ENCODE measurements around the gene ALG12.

ALG12 gene

DNA sequence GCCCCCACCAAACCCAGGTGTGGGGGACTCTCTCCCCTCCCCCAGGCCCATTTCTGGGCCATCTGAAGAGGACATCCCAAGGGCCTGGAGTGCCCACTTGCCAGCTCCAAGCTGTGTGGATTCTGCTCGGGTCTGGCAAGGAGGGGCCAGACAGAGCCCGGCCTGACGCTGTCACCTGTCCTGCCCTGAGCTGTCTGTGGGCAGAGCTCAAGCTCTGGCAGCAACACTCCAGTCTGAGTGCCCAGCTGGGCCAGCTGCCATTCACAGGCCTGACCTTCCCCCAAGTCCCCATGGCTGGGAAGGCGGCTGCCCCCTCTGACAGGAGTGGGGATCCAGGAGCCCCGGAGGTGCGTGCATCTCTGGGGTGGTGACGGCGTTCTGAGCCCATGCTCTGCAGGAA lies 36.1 kb upstream of the ALG12 start:
- no peak overlapping the region for H3K4me2 ChIP-seq
- H2AFZ ChIP-seq (ENCODE audit: low read depth): no peak overlapping the region
- TF ChIP-seq, protein P1, sequence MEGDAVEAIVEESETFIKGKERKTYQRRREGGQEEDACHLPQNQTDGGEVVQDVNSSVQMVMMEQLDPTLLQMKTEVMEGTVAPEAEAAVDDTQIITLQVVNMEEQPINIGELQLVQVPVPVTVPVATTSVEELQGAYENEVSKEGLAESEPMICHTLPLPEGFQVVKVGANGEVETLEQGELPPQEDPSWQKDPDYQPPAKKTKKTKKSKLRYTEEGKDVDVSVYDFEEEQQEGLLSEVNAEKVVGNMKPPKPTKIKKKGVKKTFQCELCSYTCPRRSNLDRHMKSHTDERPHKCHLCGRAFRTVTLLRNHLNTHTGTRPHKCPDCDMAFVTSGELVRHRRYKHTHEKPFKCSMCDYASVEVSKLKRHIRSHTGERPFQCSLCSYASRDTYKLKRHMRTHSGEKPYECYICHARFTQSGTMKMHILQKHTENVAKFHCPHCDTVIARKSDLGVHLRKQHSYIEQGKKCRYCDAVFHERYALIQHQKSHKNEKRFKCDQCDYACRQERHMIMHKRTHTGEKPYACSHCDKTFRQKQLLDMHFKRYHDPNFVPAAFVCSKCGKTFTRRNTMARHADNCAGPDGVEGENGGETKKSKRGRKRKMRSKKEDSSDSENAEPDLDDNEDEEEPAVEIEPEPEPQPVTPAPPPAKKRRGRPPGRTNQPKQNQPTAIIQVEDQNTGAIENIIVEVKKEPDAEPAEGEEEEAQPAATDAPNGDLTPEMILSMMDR (conservative IDR thresholded peaks at IDR 0.05; ENCODE audit: low read depth, low read length): no peak
- no peak overlapping the region for H3K9ac ChIP-seq
- H3K4me3 ChIP-seq (IDR thresholded peaks at IDR 0.05; ENCODE audit: insufficient read depth, low read depth, low read length): no peak overlapping the region
- no peaks in the 10 kb centered on the region for H3K36me3 ChIP-seq (ENCODE audit: insufficient read depth)
- H3K27ac ChIP-seq: no peak overlapping the region
- H4K20me1 ChIP-seq (ENCODE audit: insufficient read depth): no peaks in the 10 kb centered on the region
- H3K27me3 ChIP-seq (ENCODE audit: insufficient read depth, low read depth): no peaks in the 10 kb centered on the region
- no peaks in the 10 kb centered on the region for H3K79me2 ChIP-seq (ENCODE audit: insufficient read depth, low read depth)
- H3K4me1 ChIP-seq (ENCODE audit: low read depth, poor library complexity, severe bottlenecking): no peaks in the 10 kb centered on the region

DNA sequence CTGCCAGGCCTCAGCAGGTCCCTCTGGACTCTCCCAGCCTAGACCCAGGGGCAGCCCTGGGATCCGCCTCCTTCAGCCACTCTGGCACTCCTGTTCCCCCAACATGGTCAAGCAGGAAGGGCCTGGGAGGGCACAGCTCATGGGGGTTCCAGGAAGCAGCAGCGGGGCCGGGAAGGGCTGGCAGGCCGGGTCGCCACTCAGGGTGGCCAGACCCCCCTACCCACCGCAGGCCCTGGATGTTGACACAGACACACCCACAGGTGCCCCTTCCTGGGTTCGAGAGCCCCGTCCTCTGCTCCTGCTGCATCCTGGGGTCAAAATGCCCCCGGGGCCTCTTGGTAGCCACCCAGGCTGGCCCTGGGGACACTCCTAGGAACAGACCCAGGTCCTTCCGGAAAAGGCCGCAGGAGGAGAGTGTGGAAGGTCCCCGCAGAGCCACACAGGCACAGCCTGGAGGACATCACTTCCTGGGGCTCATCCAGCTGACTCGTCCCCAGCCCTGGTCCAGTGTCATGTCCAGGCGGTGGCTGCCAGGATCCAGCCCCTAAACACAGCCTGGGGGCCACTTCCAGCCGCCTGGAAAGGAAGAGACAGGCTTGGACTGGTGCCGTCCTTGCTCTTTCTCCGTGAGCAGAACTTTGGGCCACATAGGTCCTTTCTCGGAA lies 35.6 kb upstream of the ALG12 start:
- Histone ChIP-seq H3K4me3 (IDR thresholded peaks at IDR 0.05; ENCODE audit: insufficient read depth, low read depth, low read length) (no peak overlapping the region), H3K9ac (no peak overlapping the region), H3K4me1 (ENCODE audit: low read depth, poor library complexity, severe bottlenecking) (no peaks in the 10 kb centered on the region), H3K27me3 (ENCODE audit: insufficient read depth, low read depth) (no peaks in the 10 kb centered on the region), H2AFZ (ENCODE audit: low read depth) (no peak overlapping the region), H3K79me2 (ENCODE audit: insufficient read depth, low read depth) (no peaks in the 10 kb centered on the region), H3K4me2 (no peak overlapping the region), H4K20me1 (ENCODE audit: insufficient read depth) (no peaks in the 10 kb centered on the region), H3K36me3 (ENCODE audit: insufficient read depth) (no peaks in the 10 kb centered on the region), H3K27ac (no peak overlapping the region)
- TF ChIP-seq, protein P1 (conservative IDR thresholded peaks at IDR 0.05; ENCODE audit: low read depth, low read length): no peak

DNA sequence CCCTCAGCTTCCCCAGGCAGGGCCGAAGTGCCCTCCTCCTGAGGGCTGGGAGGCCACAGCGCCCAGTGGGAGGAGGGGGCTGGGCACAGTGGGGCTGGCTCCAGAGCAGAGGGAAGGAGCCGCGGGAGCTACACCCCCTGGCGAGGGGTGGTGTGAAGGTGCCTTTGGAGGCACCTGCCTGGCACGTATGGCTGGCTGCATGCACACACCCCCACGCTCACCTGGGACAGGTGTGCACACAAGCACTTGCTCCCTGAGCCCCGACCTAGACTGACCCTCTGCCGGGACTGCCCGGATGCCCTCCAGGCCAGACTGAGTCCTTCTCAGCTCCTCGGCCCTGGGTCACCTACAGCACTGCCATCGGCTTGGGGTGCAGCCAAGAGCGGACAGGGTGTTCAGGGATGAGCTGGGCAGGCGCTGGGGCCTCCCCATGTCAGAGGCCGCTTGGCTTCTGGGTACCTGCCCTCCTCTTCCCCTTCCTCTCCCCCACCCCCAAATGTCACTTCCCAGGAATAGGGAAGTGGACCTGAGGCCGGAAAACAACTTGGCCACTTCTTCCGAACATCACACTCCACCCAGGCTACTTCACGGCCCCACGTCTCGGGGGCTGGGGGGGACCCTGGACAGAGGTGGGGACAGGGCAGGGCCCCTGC lies 34.9 kb upstream of the ALG12 start:
- no peaks in the 10 kb centered on the region for H3K36me3 ChIP-seq (ENCODE audit: insufficient read depth)
- no peaks in the 10 kb centered on the region for H4K20me1 ChIP-seq (ENCODE audit: insufficient read depth)
- no peaks in the 10 kb centered on the region for H3K4me1 ChIP-seq (ENCODE audit: low read depth, poor library complexity, severe bottlenecking)
- no peak overlapping the region for H3K4me2 ChIP-seq
- H3K27ac ChIP-seq: no peak overlapping the region
- no peak overlapping the region for H3K4me3 ChIP-seq (IDR thresholded peaks at IDR 0.05; ENCODE audit: insufficient read depth, low read depth, low read length)
- H3K79me2 ChIP-seq (ENCODE audit: insufficient read depth, low read depth): no peaks in the 10 kb centered on the region
- TF ChIP-seq, protein P1 (conservative IDR thresholded peaks at IDR 0.05; ENCODE audit: low read depth, low read length): no peak
- H2AFZ ChIP-seq (ENCODE audit: low read depth): no peak overlapping the region
- H3K27me3 ChIP-seq (ENCODE audit: insufficient read depth, low read depth): no peaks in the 10 kb centered on the region
- no peak overlapping the region for H3K9ac ChIP-seq

DNA sequence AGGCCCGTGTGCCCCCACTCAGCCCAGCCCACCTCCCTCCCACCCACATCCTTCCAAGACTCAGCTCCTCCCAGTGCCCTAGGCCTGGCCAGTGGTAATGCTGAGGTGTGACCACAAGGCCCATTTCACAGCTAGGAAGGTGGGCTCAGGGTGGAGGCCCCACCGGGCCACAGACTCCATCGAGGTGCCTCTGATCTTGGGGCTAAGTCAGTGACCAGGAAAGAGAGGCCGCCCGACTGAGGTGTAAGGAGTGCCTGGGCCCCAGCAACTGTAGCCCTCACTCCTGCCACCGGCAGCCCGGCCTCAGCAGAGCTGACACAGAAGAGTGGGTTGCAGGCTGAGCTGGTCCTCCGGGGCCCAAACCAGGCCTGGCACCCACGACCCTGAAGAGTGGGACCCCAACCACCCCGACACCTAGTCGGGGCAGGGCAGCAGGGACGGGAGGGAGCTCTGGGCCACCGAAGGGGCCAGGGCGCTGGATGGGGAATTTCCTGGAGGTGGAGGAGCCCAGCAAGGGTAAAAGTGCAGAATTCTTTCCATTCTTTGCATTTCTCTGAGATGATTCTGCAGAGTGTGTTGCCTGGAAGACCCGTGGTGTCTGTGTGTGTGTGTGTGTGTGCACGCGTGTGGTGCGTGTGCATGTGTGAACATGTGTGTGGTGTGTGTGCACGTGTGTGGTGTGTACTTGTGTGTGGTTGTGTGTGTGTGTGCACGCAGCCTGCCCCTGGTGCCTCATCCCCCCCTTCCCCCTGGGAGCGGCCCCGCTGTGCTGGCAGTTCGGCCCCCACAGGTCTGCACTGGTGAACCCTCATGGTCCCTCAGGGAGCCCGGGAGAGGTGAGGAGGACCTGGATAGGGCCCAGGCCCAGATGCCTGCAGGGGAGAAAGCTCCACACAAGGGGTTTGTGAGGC lies 34.0 kb upstream of the ALG12 start:
- H3K27me3 ChIP-seq (ENCODE audit: insufficient read depth, low read depth): no peaks in the 10 kb centered on the region
- no peaks in the 10 kb centered on the region for H4K20me1 ChIP-seq (ENCODE audit: insufficient read depth)
- H3K4me3 ChIP-seq (IDR thresholded peaks at IDR 0.05; ENCODE audit: insufficient read depth, low read depth, low read length): no peak overlapping the region
- H3K4me1 ChIP-seq (ENCODE audit: low read depth, poor library complexity, severe bottlenecking): no peaks in the 10 kb centered on the region
- H3K9ac ChIP-seq: no peak overlapping the region
- no peak overlapping the region for H2AFZ ChIP-seq (ENCODE audit: low read depth)
- TF ChIP-seq, protein P1 (conservative IDR thresholded peaks at IDR 0.05; ENCODE audit: low read depth, low read length): no peak
- no peak overlapping the region for H3K4me2 ChIP-seq
- H3K79me2 ChIP-seq (ENCODE audit: insufficient read depth, low read depth): no peaks in the 10 kb centered on the region
- no peak overlapping the region for H3K27ac ChIP-seq
- no peaks in the 10 kb centered on the region for H3K36me3 ChIP-seq (ENCODE audit: insufficient read depth)
